ENCODE data around the gene MPHOSPH8.
A peak's percentile ranks its signal among the peaks of the same experiment; 100 is the strongest.
"Not testable (repeated sequence)": the region's sequence is repeated elsewhere in the genome, so short reads cannot be mapped to it uniquely, and the experiment has no call there.

MPHOSPH8 gene

GRCh38 chr13:19632915-19633478, 462 bp upstream of the MPHOSPH8 start:
- no peak for DNase-seq

- peak in 1 of 2 experiments; percentile 48 for DNase-seq
Measured at GRCh38 chr13:19634256-19634740, 839 bp downstream of the MPHOSPH8 start.

- not testable (repeated sequence) for DNase-seq
Measured at GRCh38 chr13:19635926-19636325, 2.5 kb downstream of the MPHOSPH8 start.

- DNase-seq: no peak
Measured at GRCh38 chr13:19643652-19644051, 10.2 kb downstream of the MPHOSPH8 start.

- DNase-seq: no peak
Measured at GRCh38 chr13:19645000-19645399, 11.5 kb downstream of the MPHOSPH8 start.

GRCh38 chr13:19646063-19646462, 12.6 kb downstream of the MPHOSPH8 start:
- no peak for DNase-seq

GRCh38 chr13:19650742-19651141, 17.3 kb downstream of the MPHOSPH8 start:
- DNase-seq: no peak

- DNase-seq: no peak
Measured at GRCh38 chr13:19657872-19658591, 24.6 kb downstream of the MPHOSPH8 start.

- DNase-seq: no peak
Measured at GRCh38 chr13:19658831-19659230, 25.4 kb downstream of the MPHOSPH8 start.

GRCh38 chr13:19661126-19661525, 27.7 kb downstream of the MPHOSPH8 start:
- no peak for DNase-seq

- no peak for DNase-seq
Measured at GRCh38 chr13:19661561-19661960, 28.1 kb downstream of the MPHOSPH8 start.

GRCh38 chr13:19663416-19663979, 30.0 kb downstream of the MPHOSPH8 start:
- no peak for DNase-seq

GRCh38 chr13:19664481-19665230, 31.2 kb downstream of the MPHOSPH8 start:
- DNase-seq: no peak

- no peak for DNase-seq
Measured at GRCh38 chr13:19665427-19665859, 32.0 kb downstream of the MPHOSPH8 start.

GRCh38 chr13:19668778-19669177, 35.3 kb downstream of the MPHOSPH8 start:
- DNase-seq: no peak

- DNase-seq: no peak
Measured at GRCh38 chr13:19670147-19670546, 36.7 kb downstream of the MPHOSPH8 start.

- no peak for DNase-seq
Measured at GRCh38 chr13:19672990-19673389, 39.5 kb downstream of the MPHOSPH8 start.

GRCh38 chr13:19673473-19674430, 40.3 kb downstream of the MPHOSPH8 start:
- no peak for DNase-seq

- no peak for DNase-seq
Measured at GRCh38 chr13:19674898-19675297, 41.4 kb downstream of the MPHOSPH8 start.

GRCh38 chr13:19676168-19676567, 42.7 kb downstream of the MPHOSPH8 start:
- no peak for DNase-seq

- DNase-seq: no peak
Measured at GRCh38 chr13:19680751-19681150, 47.3 kb downstream of the MPHOSPH8 start.

- DNase-seq: no peak
Measured at GRCh38 chr13:19681517-19681916, 48.1 kb downstream of the MPHOSPH8 start.
